IMR-90 (cell line): ENCODE measurements around the gene GPC6.

Experiments used
- BHLHE40 ChIP-seq: fragments of 150-350 bp; IDR thresholded peaks from 2 replicates; pipeline ENCODE4 v1.6.1; 2016; ENCODE audit warnings: mild to moderate bottlenecking, low read depth, low read length
- CEBPB ChIP-seq: IDR thresholded peaks from 2 replicates; pipeline ENCODE4 v1.6.1; 2012; ENCODE audit warnings: low read depth, low read length, improper control_type of control experiment
- CTCF ChIP-seq: conservative IDR thresholded peaks from 2 replicates; pipeline ENCODE4 v1.5.1; 2012; ENCODE audit warnings: mild to moderate bottlenecking, low read depth, low read length, improper control_type of control experiment
- ELK1 ChIP-seq: fragments of 150-350 bp; IDR thresholded peaks from 2 replicates; pipeline ENCODE4 v1.6.1; 2016; ENCODE audit warnings: low read depth, mild to moderate bottlenecking, low read length, moderate library complexity, borderline replicate concordance
- MAZ ChIP-seq: IDR thresholded peaks from 2 replicates; pipeline ENCODE4 v1.6.1; 2012; ENCODE audit warnings: low read depth, mild to moderate bottlenecking, low read length, improper control_type of control experiment, moderate library complexity, borderline replicate concordance
- MXI1 ChIP-seq: IDR thresholded peaks from 2 replicates; pipeline ENCODE4 v1.6.1; 2012; ENCODE audit warnings: low read depth, mild to moderate bottlenecking, low read length, moderate library complexity, borderline replicate concordance
- POLR2A ChIP-seq: IDR thresholded peaks from 2 replicates; pipeline ENCODE4 v1.6.1; 2012; ENCODE audit warnings: mild to moderate bottlenecking, low read depth, low read length
- RAD21 ChIP-seq: IDR thresholded peaks from 2 replicates; pipeline ENCODE4 v1.6.1; 2012; ENCODE audit warnings: low read length, improper control_type of control experiment
- RCOR1 ChIP-seq: IDR thresholded peaks from 2 replicates; pipeline ENCODE4 v1.6.1; 2012; ENCODE audit warnings: mild to moderate bottlenecking, low read length, improper control_type of control experiment; ENCODE audit not compliant: insufficient replicate concordance
- RFX5 ChIP-seq: IDR thresholded peaks from 2 replicates; pipeline ENCODE4 v1.8.0; 2012; ENCODE audit warnings: low read depth, mild to moderate bottlenecking, low read length, moderate library complexity
- SMC3 ChIP-seq: fragments of 150-350 bp; IDR thresholded peaks from 2 replicates; pipeline ENCODE4 v1.6.1; 2016; ENCODE audit warnings: low read depth, mild to moderate bottlenecking, antibody characterized with exemption, low read length, moderate library complexity

- no peak for TF ChIP-seq CTCF
- TF ChIP-seq POLR2A, result no peak
- no peak for TF ChIP-seq CEBPB
- TF ChIP-seq SMC3, result no peak
- no peak for TF ChIP-seq RFX5
- TF ChIP-seq MAZ, result no peak
- no peak for TF ChIP-seq BHLHE40
- no peak for TF ChIP-seq MXI1
- TF ChIP-seq RAD21, result no peak
- no peak for TF ChIP-seq RCOR1
- TF ChIP-seq ELK1, result no peak
Measured at GRCh38 chr13:93193682-93194081, 32.9 kb upstream of the GPC6 start.
